Caco-2 (cell line): ENCODE results near the gene TNRC6B. TPM values are rescaled to one million over a fixed set of nuclear protein-coding genes. Genes with fewer than 3 reads are reported as not detected.

Experiments
- BruUV-seq: library from RNA; stranded (reverse); fragments of 400-500 nt; replicated peaks from 2 replicates; lab custom pipeline; 2021; lab: Mats Ljungman, UMichigan
- CTCF ChIA-PET: fragments of 300-600 bp; sonication (Branson Sonifier 250); formaldehyde crosslinking; loops from one replicate; lab custom pipeline; 2022; ENCODE audit warnings: antibody characterized with exemption; lab: Charles Lee
- POLR2A ChIA-PET: fragments of 300-600 bp; sonication (Branson Sonifier 250); formaldehyde crosslinking; loops from one replicate; lab custom pipeline; 2022; ENCODE audit warnings: antibody characterized with exemption; lab: Charles Lee
- DNase-seq, 2 experiments: peaks; one replicate each; pipeline versions ENCODE4 v3.0.0 to v3.0.0-alpha.2; 2020 to 2022
- H3K27me3 ChIP-seq: replicated peaks from 2 replicates; pipeline ENCODE4 v1.6.0; 2011; ENCODE audit warnings: low read length; ENCODE audit not compliant: control insufficient read depth, insufficient read depth
- H3K36me3 ChIP-seq: 2 replicates; pipeline ENCODE4 v1.5.1; 2011; ENCODE audit warnings: low read length; ENCODE audit not compliant: control insufficient read depth, insufficient read depth
- H3K4me1 ChIP-seq: fragments of 250-450 bp; sonication (Bioruptor Pico); 2 replicates; pipeline ENCODE4 v1.5.1; 2020; ENCODE audit warnings: mild to moderate bottlenecking
- H3K4me3 ChIP-seq: 2 replicates; pipeline ENCODE4 v1.5.1; 2011; ENCODE audit warnings: low read depth, mild to moderate bottlenecking, control low read depth, low read length
- H3K9me3 ChIP-seq: fragments of 250-450 bp; sonication (Bioruptor Pico); 2 replicates; pipeline ENCODE4 v1.5.1; 2020; ENCODE audit warnings: mild to moderate bottlenecking, moderate library complexity
- H3K27ac Mint-ChIP-seq: one replicate; pipeline ENCODE4 v1.8.0; 2022; ENCODE audit warnings: mixed read lengths; ENCODE audit not compliant: unreplicated experiment
- H3K27me3 Mint-ChIP-seq: one replicate; pipeline ENCODE4 v1.8.0; 2022; ENCODE audit warnings: mixed read lengths; ENCODE audit not compliant: insufficient read depth, unreplicated experiment
- H3K36me3 Mint-ChIP-seq: one replicate; pipeline ENCODE4 v1.8.0; 2022; ENCODE audit warnings: mild to moderate bottlenecking, mixed read lengths; ENCODE audit not compliant: insufficient read depth, unreplicated experiment
- H3K4me1 Mint-ChIP-seq: one replicate; pipeline ENCODE4 v1.8.0; 2022; ENCODE audit warnings: low read depth, mixed read lengths; ENCODE audit not compliant: unreplicated experiment
- H3K4me3 Mint-ChIP-seq: one replicate; pipeline ENCODE4 v1.8.0; 2022; ENCODE audit warnings: mild to moderate bottlenecking, moderate library complexity, mixed read lengths; ENCODE audit not compliant: unreplicated experiment
- H3K9me3 Mint-ChIP-seq: one replicate; pipeline ENCODE4 v1.8.0; 2022; ENCODE audit warnings: mixed read lengths; ENCODE audit not compliant: unreplicated experiment
- CTCF ChIP-seq, 2 experiments: fragments of 200-600 bp in 1 of 2; IDR thresholded peaks; 1 replicate in 1 of 2; 2 replicates in 1 of 2; pipeline versions ENCODE4 v1.5.1 to v1.8.0; 2011 to 2022; ENCODE audit warnings: antibody characterized with exemption in 1 of 2, control low read depth in 1 of 2, inconsistent platforms in 1 of 2, low read depth in 1 of 2, low read length in 1 of 2, mild to moderate bottlenecking in 1 of 2, moderate library complexity in 1 of 2; ENCODE audit not compliant: insufficient read depth in 1 of 2, severe bottlenecking in 1 of 2, unreplicated experiment in 1 of 2
- intact Hi-C: fragments of 100-400 bp; cut with micrococcal nuclease; formaldehyde crosslinking; loops from one replicate; pipeline ENCODE4 v1.10.0; 2022; ENCODE audit not compliant: unreplicated experiment
- total RNA-seq: library from RNA; stranded (reverse); gene quantifications from 2 replicates; pipeline ENCODE4 v1.2.3, GENCODE V29; 2022

Gene TNRC6B
- total RNA-seq, 1 experiment from 2014 or later: 23.5 TPM

GRCh38 chr22:40271440-40271839 lies 93.7 kb downstream of the TNRC6B start:
- Mint-ChIP-seq H3K36me3 (peaks cover 1% of the 10 kb centered on the region), H3K4me1 (no peaks in the 10 kb centered on the region), H3K27me3 (no peaks in the 10 kb centered on the region), H3K4me3 (no peak overlapping the region), H3K27ac (no peak overlapping the region), H3K9me3 (no peaks in the 10 kb centered on the region)
- Histone ChIP-seq H3K9me3 (no peaks in the 10 kb centered on the region), H3K4me3 (no peak overlapping the region), H3K4me1 (no peaks in the 10 kb centered on the region), H3K36me3 (no peaks in the 10 kb centered on the region; the same call in 1 of the 2 replicates), H3K27me3 (no peaks in the 10 kb centered on the region)
- POLR2A ChIA-PET: no interaction called here
- no peak for TF ChIP-seq CTCF (IDR thresholded peaks at IDR 0.05; ENCODE audit: insufficient read depth in 1 of 2, low read depth in 1 of 2, low read length in 1 of 2, severe bottlenecking in 1 of 2, unreplicated experiment in 1 of 2)
- CTCF ChIA-PET: no interaction called here
- no TSS peak for BruUV-seq
- intact Hi-C loops: no loop called here
- no peak for DNase-seq

- no peak for DNase-seq
- no peaks in the 10 kb centered on the region for H3K4me1 Mint-ChIP-seq
- Histone ChIP-seq H3K27me3 (no peaks in the 10 kb centered on the region), H3K36me3 (no peaks in the 10 kb centered on the region), H3K4me3 (no peak overlapping the region), H3K4me1 (no peaks in the 10 kb centered on the region), H3K9me3 (no peaks in the 10 kb centered on the region)
- CTCF ChIA-PET: no interaction called here
- no peak for TF ChIP-seq CTCF (IDR thresholded peaks at IDR 0.05; ENCODE audit: insufficient read depth in 1 of 2, low read depth in 1 of 2, low read length in 1 of 2, severe bottlenecking in 1 of 2, unreplicated experiment in 1 of 2)
- H3K9me3 Mint-ChIP-seq: no peaks in the 10 kb centered on the region
- POLR2A ChIA-PET: no interaction called here
- no TSS peak for BruUV-seq
- intact Hi-C loops: no loop called here
- no peak overlapping the region for H3K4me3 Mint-ChIP-seq
- H3K27me3 Mint-ChIP-seq: no peaks in the 10 kb centered on the region
- no peak overlapping the region for H3K27ac Mint-ChIP-seq
- no peaks in the 10 kb centered on the region for H3K36me3 Mint-ChIP-seq
Observed at GRCh38 chr22:40273319-40273718, 95.6 kb downstream of the TNRC6B start.

GRCh38 chr22:40276996-40277823 lies 99.5 kb downstream of the TNRC6B start:
- Histone ChIP-seq H3K9me3 (no peaks in the 10 kb centered on the region), H3K36me3 (no peaks in the 10 kb centered on the region), H3K27me3 (no peaks in the 10 kb centered on the region), H3K4me1 (no peaks in the 10 kb centered on the region), H3K4me3 (no peak overlapping the region)
- H3K4me1 Mint-ChIP-seq: no peaks in the 10 kb centered on the region
- H3K27me3 Mint-ChIP-seq: no peaks in the 10 kb centered on the region
- intact Hi-C loops: no loop called here
- no peaks in the 10 kb centered on the region for H3K9me3 Mint-ChIP-seq
- CTCF ChIA-PET: no interaction called here
- no peak for DNase-seq
- BruUV-seq: no TSS peak
- no peak for TF ChIP-seq CTCF (IDR thresholded peaks at IDR 0.05; ENCODE audit: insufficient read depth in 1 of 2, low read depth in 1 of 2, low read length in 1 of 2, severe bottlenecking in 1 of 2, unreplicated experiment in 1 of 2)
- H3K36me3 Mint-ChIP-seq: no peaks in the 10 kb centered on the region
- POLR2A ChIA-PET: no interaction called here
- no peak overlapping the region for H3K27ac Mint-ChIP-seq
- no peak overlapping the region for H3K4me3 Mint-ChIP-seq
